Measurements from ENCODE around the gene TBC1D10A. TPM values are rescaled to one million over a fixed set of nuclear protein-coding genes. Genes with fewer than 3 reads are reported as not detected.

The TBC1D10A gene
- total RNA-seq, 2 donors from 2014 or later: 27.2 to 36.9 TPM

GRCh38 chr22:30243661-30244060, 83.1 kb downstream of the TBC1D10A start:
- no peak for ATAC-seq
- H3K9me3 Mint-ChIP-seq: no peaks in the 10 kb centered on the region
- H3K36me3 Mint-ChIP-seq: peaks cover 28 to 58% of the 10 kb centered on the region in 2 donors
- no peak for DNase-seq (ENCODE audit: low spot score in 2 of 2)
- H3K27ac Mint-ChIP-seq: peak overlapping the region; percentile 97 to 98

Other genes starting within 250 kb of the TBC1D10A start
- under 1 TPM in 1 of 2 donors, not detected in 1; 0.27 TPM for gene HORMAD2, start 246.5 kb downstream of the TBC1D10A start, total RNA-seq
- gene LIF, start 80.2 kb downstream of the TBC1D10A start, total RNA-seq: 100 to 1,000 TPM in 1 of 2 donors, 10 to 100 TPM in 1; 68.9 to 522 TPM
- gene OSM, start 60.1 kb downstream of the TBC1D10A start, total RNA-seq: 10 to 100 TPM; 16.1 to 40.4 TPM
- 1 to 10 TPM; 6.3 to 7.5 TPM for gene CASTOR1, start 37.4 kb downstream of the TBC1D10A start, total RNA-seq
- gene SF3A1, start 30.0 kb upstream of the TBC1D10A start, total RNA-seq: 100 to 1,000 TPM; 229 to 281 TPM
- 1 to 10 TPM in 1 of 2 donors, not detected in 1; 2.9 TPM for gene CCDC157, start 30.1 kb upstream of the TBC1D10A start, total RNA-seq
- 10 to 100 TPM in 1 of 2 donors, 1 to 10 TPM in 1; 6.8 to 11.8 TPM for gene RNF215, start 60.5 kb upstream of the TBC1D10A start, total RNA-seq
- 10 to 100 TPM; 13.9 to 16.3 TPM for gene SEC14L2, start 70.1 kb upstream of the TBC1D10A start, total RNA-seq
- 10 to 100 TPM; 17.9 to 68.3 TPM for gene MTFP1, start 98.8 kb upstream of the TBC1D10A start, total RNA-seq
- not detected for gene SEC14L3, start 145.1 kb upstream of the TBC1D10A start, total RNA-seq
- under 1 TPM in 1 of 2 donors, not detected in 1; 0.16 TPM for gene SEC14L4, start 178.8 kb upstream of the TBC1D10A start, total RNA-seq
- gene SEC14L6, start 219.8 kb upstream of the TBC1D10A start, total RNA-seq: not detected
- under 1 TPM in 1 of 2 donors, not detected in 1; 0.70 TPM for gene GAL3ST1, start 247.7 kb upstream of the TBC1D10A start, total RNA-seq

Measured in activated naive CD4-positive, alpha-beta T cell treated with anti-CD3 and anti-CD28 coated beads, Interleukin-2, amount 50 U/mL, for 72 hours (primary cell).